ENCODE data around the gene GINS2. TPM values are rescaled to one million over a fixed set of nuclear protein-coding genes. Genes with fewer than 3 reads are reported as not detected.
A peak's percentile ranks its signal among the peaks of the same experiment; 100 is the strongest.

The GINS2 gene
- total and polyA plus RNA-seq, 4 donors: 1.6 to 3.1 (median 2.4) TPM

GRCh38 chr16:85733155-85733838 lies 44.5 kb upstream of the GINS2 start:
- Histone ChIP-seq H3K9ac (ENCODE audit: insufficient read depth in 1 of 2, low read length in 2 of 2) (no peak overlapping the region), H3K27ac (ENCODE audit: low read depth in 1 of 2, low read length in 1 of 2) (no peak overlapping the region), H3K36me3 (ENCODE audit: control insufficient read depth in 4 of 4, insufficient read depth in 4 of 4, low read length in 4 of 4) (no peaks in the 10 kb centered on the region), H3K27me3 (ENCODE audit: control insufficient read depth in 3 of 3, insufficient read depth in 3 of 3, low read length in 2 of 3) (no peaks in the 10 kb centered on the region), H3K4me3 (no peak overlapping the region), H3K4me1 (ENCODE audit: control insufficient read depth in 5 of 5, insufficient read depth in 5 of 5, low read length in 5 of 5) (peaks cover 0 to 3% (median 0%) of the 10 kb centered on the region in 5 donors), H3K9me3 (ENCODE audit: control insufficient read depth in 4 of 4, insufficient read depth in 3 of 4, low read length in 3 of 4) (no peaks in the 10 kb centered on the region)
- TF ChIP-seq CTCF (IDR thresholded peaks at IDR 0.05; ENCODE audit: control extremely low read depth, extremely low read depth): no peak
- DNase-seq (no peak), ATAC-seq (ENCODE audit: insufficient read depth, low FRiP score) (no peak)
- WGBS, 2 donors: 36 to 44% methylated on average over 13 of the region's 13 CpGs

DNA sequence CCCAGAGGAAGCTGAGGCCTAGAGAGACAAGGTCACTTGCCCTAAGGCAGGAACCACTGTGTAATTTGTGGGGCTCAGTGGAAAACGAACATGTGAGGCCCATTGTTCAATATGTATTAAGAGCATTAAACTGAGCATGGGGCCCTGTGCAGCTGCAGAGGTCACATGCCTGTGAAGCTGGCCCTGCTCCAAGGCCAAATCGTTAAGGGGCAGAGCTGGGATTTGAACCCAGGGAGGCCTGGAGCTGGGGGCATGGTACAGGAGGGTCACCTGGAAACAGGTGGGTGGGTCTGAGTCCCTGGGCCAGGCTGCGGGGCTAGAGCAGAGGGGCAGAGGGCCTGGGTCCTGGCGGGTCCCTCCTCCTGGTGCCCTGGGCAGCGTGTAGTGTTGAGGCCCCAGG lies 42.4 kb upstream of the GINS2 start:
- TF ChIP-seq CTCF (IDR thresholded peaks at IDR 0.05; ENCODE audit: control extremely low read depth, extremely low read depth): no peak
- Histone ChIP-seq H3K4me3 (no peak overlapping the region), H3K9ac (ENCODE audit: insufficient read depth in 1 of 2, low read length in 2 of 2) (no peak overlapping the region), H3K27ac (ENCODE audit: low read depth in 1 of 2, low read length in 1 of 2) (no peak overlapping the region), H3K36me3 (ENCODE audit: control insufficient read depth in 4 of 4, insufficient read depth in 4 of 4, low read length in 4 of 4) (peaks cover 0 to under 1% (median 0%) of the 10 kb centered on the region in 4 donors), H3K4me1 (ENCODE audit: control insufficient read depth in 5 of 5, insufficient read depth in 5 of 5, low read length in 5 of 5) (peaks cover 0 to 3% (median 0%) of the 10 kb centered on the region in 5 donors), H3K27me3 (ENCODE audit: control insufficient read depth in 3 of 3, insufficient read depth in 3 of 3, low read length in 2 of 3) (no peaks in the 10 kb centered on the region), H3K9me3 (ENCODE audit: control insufficient read depth in 4 of 4, insufficient read depth in 3 of 4, low read length in 3 of 4) (no peaks in the 10 kb centered on the region)
- DNase-seq (peak in 1 of 3 donors; percentile 29), ATAC-seq (ENCODE audit: insufficient read depth, low FRiP score) (no peak)
- 67 to 76% methylated on average over 5 of the region's 5 CpGs for WGBS, 2 donors

- DNase-seq (no peak), ATAC-seq (ENCODE audit: insufficient read depth, low FRiP score) (no peak)
- no peak for TF ChIP-seq CTCF (IDR thresholded peaks at IDR 0.05; ENCODE audit: control extremely low read depth, extremely low read depth)
- H3K36me3 ChIP-seq (ENCODE audit: control insufficient read depth in 4 of 4, insufficient read depth in 4 of 4, low read length in 4 of 4): peaks cover 0 to 4% (median 1%) of the 10 kb centered on the region in 4 donors
- H3K4me1 ChIP-seq (ENCODE audit: control insufficient read depth in 5 of 5, insufficient read depth in 5 of 5, low read length in 5 of 5): peaks cover 0 to 3% (median 0%) of the 10 kb centered on the region in 5 donors
- no peak overlapping the region for H3K27ac ChIP-seq (ENCODE audit: low read depth in 1 of 2, low read length in 1 of 2)
- H3K9ac ChIP-seq (ENCODE audit: insufficient read depth in 1 of 2, low read length in 2 of 2): no peak overlapping the region
- no peak overlapping the region for H3K4me3 ChIP-seq
- H3K9me3 ChIP-seq (ENCODE audit: control insufficient read depth in 4 of 4, insufficient read depth in 3 of 4, low read length in 3 of 4): no peaks in the 10 kb centered on the region
- H3K27me3 ChIP-seq (ENCODE audit: control insufficient read depth in 3 of 3, insufficient read depth in 3 of 3, low read length in 2 of 3): no peaks in the 10 kb centered on the region
- 26 to 72% methylated on average over 5 of the region's 5 CpGs for WGBS, 2 donors
Observed at GRCh38 chr16:85730186-85730465, 41.4 kb upstream of the GINS2 start.
